ENCODE results near the gene GPR101. TPM values are rescaled to one million over a fixed set of nuclear protein-coding genes. Genes with fewer than 3 reads are reported as not detected.

The GPR101 gene
- total RNA-seq: not detected in 2 replicates

GRCh38 chrX:137033774-137034507 lies at the start of gene GPR101:
TSS of gene GPR101 (minus strand) at chrX:137033995. CDS start at chrX:137031674, 2,321 bp downstream.
- intact Hi-C loops (cut with micrococcal nuclease): loop anchor here (2.0 kb wide), 1 partner anchor 19 kb away; no protein-coding TSS in a partner anchor

- intact Hi-C loops (cut with micrococcal nuclease): no loop called here
Observed at GRCh38 chrX:137081239-137081638, 47.4 kb upstream of the GPR101 start.

GRCh38 chrX:137072396-137072795 lies 38.6 kb upstream of the GPR101 start:
- intact Hi-C loops (cut with micrococcal nuclease): no loop called here

- intact Hi-C loops (cut with micrococcal nuclease): no loop called here
Observed at GRCh38 chrX:137071596-137071995, 37.8 kb upstream of the GPR101 start.

- intact Hi-C loops (cut with micrococcal nuclease): no loop called here
Observed at GRCh38 chrX:137067147-137067546, 33.4 kb upstream of the GPR101 start.

- intact Hi-C loops (cut with micrococcal nuclease): no loop called here
Observed at GRCh38 chrX:137062915-137063617, 29.3 kb upstream of the GPR101 start.

- intact Hi-C loops (cut with micrococcal nuclease): no loop called here
Observed at GRCh38 chrX:137058339-137059127, 24.7 kb upstream of the GPR101 start.

- intact Hi-C loops (cut with micrococcal nuclease): loop anchor here (1.0 to 5.0 kb wide), 3 partner anchors 20 to 555 kb away; partner anchors contain the start of genes GPR101 and HTATSF1
Observed at GRCh38 chrX:137052643-137053235, 18.9 kb upstream of the GPR101 start.

- intact Hi-C loops (cut with micrococcal nuclease): loop anchor here (1.0 to 5.0 kb wide), 3 partner anchors 19 to 555 kb away; partner anchors contain the start of genes GPR101 and HTATSF1
Observed at GRCh38 chrX:137051978-137052642, 18.3 kb upstream of the GPR101 start.

GRCh38 chrX:137044893-137045292 lies 11.1 kb upstream of the GPR101 start:
- intact Hi-C loops (cut with micrococcal nuclease): no loop called here

- intact Hi-C loops (cut with micrococcal nuclease): no loop called here
Observed at GRCh38 chrX:137043736-137044135, 9.9 kb upstream of the GPR101 start.

- intact Hi-C loops (cut with micrococcal nuclease): no loop called here
Observed at GRCh38 chrX:137041329-137041728, 7.5 kb upstream of the GPR101 start.

- intact Hi-C loops (cut with micrococcal nuclease): no loop called here
Observed at GRCh38 chrX:137040113-137040794, 6.5 kb upstream of the GPR101 start.

- intact Hi-C loops (cut with micrococcal nuclease): no loop called here
Observed at GRCh38 chrX:137034508-137034872, 695 bp upstream of the GPR101 start.

- intact Hi-C loops (cut with micrococcal nuclease): loop anchor here (2.0 kb wide), 1 partner anchor 20 kb away; no protein-coding TSS in a partner anchor
Observed at GRCh38 chrX:137032841-137033773, 688 bp downstream of the GPR101 start.

- intact Hi-C loops (cut with micrococcal nuclease): loop anchor here (2.0 kb wide), 1 partner anchor 20 kb away; no protein-coding TSS in a partner anchor
Observed at GRCh38 chrX:137032341-137032694, 1.5 kb downstream of the GPR101 start.

- intact Hi-C loops (cut with micrococcal nuclease): loop anchor here (2.0 kb wide), 1 partner anchor 21 kb away; no protein-coding TSS in a partner anchor
Observed at GRCh38 chrX:137031517-137032340, 2.1 kb downstream of the GPR101 start.

GRCh38 chrX:137031039-137031438 lies 2.8 kb downstream of the GPR101 start:
- intact Hi-C loops (cut with micrococcal nuclease): no loop called here
